ENCODE measurements around the gene ZNF341.

ZNF341 gene

DNA sequence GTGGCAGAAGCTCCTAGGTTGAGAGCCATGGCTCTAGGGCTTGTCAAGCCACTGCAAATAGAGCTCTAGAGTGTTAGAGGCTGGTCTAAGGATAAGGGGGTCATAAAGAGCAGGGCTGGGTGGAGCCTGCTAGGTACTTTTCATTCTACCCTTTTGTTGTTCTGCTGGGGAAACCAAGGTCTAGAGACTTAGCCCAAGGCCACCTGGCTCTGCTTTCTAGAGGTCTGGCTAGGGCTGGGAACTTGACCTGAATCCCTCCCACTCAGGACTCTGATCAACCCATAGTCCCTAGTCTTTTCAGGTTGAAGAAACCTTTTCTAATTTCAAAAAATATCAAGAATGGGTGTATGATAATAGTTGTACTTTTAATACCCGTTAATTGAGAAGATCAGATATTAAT is 93.1 kb downstream of the ZNF341 start:
- no peak for DNase-seq (ENCODE audit: low read depth in 2 of 2)

- DNase-seq (ENCODE audit: low read depth in 2 of 2), result no peak
Measured at GRCh38 chr20:33825340-33826269, 93.8 kb downstream of the ZNF341 start.

GRCh38 chr20:33826270-33826897 is 94.6 kb downstream of the ZNF341 start:
- no peak for DNase-seq (ENCODE audit: low read depth in 2 of 2)

GRCh38 chr20:33827109-33827508 is 95.3 kb downstream of the ZNF341 start:
- DNase-seq (ENCODE audit: low read depth in 2 of 2), result no peak

DNA sequence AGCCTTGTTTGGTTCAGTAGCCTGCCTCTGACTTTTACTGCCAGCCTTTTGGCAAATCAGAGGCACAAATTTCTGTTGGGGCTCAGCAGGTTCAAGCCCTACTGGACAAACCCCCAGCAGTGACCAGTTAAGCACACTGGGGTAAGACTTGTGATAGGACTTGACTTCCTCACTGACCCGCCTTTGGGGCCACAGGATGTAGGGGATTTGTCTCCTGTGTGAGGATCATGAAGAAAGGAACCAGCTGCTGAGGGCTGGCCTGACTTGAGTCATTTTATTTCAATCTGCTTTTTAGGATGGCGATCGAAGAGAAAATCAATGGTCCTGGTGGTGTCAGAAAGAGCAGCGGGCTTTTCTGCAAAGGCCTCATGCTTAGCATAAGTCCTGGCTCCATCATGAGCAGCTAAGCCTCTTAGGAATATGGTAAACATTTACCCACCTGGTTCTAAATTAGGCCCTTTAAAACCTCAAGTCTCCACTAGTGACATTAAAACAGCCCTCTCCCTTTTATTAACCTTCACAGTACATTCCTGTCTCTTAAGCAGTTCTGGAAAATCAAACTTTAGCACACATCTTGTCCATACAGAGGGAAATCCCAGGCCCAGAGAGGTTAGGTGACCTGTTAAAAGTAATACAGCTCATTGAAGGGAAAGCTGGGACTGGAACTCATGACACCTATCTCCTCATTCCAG is 96.0 kb downstream of the ZNF341 start:
- DNase-seq (ENCODE audit: low read depth in 2 of 2), result no peak

GRCh38 chr20:33828326-33828844 is 96.6 kb downstream of the ZNF341 start:
- no peak for DNase-seq (ENCODE audit: low read depth in 2 of 2)

- no peak for DNase-seq (ENCODE audit: low read depth in 2 of 2)
Measured at GRCh38 chr20:33828967-33829560, 97.3 kb downstream of the ZNF341 start.

GRCh38 chr20:33829636-33830035 is 97.8 kb downstream of the ZNF341 start:
- DNase-seq (ENCODE audit: low read depth in 2 of 2), result no peak

- no peak for DNase-seq (ENCODE audit: low read depth in 2 of 2)
Measured at GRCh38 chr20:33830371-33830770, 98.6 kb downstream of the ZNF341 start.

DNA sequence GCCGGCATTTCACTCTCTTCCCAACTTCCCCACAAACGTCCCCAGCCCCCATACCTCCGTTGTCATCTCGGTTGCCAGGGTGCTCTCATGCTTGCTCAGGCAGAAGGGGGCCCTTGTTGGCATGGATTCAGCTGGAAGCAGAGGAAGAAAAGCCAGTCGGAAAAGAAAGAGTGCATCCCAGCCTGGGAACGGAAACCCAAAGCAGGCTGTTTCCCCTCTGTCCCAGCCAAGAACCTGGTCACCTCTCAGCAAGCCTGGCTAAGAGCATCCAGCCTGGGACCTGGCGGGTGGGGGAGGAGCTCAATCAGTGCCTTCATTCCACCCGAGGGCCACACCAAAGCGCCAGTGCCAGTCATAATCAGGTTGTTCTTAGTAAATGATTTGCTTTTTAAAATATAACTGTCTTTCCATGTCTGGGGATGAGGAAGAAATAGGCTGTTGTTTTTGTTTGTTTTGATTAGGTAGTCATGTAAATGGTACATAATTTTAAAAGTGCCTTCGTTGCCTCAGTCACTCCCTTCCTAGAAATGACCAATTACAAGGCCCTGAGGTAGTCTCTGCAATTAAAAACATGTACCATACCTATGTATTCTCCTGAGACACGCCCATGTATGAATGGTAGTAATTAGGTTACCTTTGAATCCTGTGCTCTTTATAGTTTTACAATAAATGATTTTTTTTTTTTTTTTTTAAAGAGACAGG is 100.5 kb downstream of the ZNF341 start:
- DNase-seq (ENCODE audit: low read depth in 2 of 2), result no peak

- DNase-seq (ENCODE audit: low read depth in 2 of 2), result no peak
Measured at GRCh38 chr20:33833333-33833732, 101.5 kb downstream of the ZNF341 start.

- no peak for DNase-seq (ENCODE audit: low read depth in 2 of 2)
Measured at GRCh38 chr20:33835615-33836172, 103.9 kb downstream of the ZNF341 start.

DNA sequence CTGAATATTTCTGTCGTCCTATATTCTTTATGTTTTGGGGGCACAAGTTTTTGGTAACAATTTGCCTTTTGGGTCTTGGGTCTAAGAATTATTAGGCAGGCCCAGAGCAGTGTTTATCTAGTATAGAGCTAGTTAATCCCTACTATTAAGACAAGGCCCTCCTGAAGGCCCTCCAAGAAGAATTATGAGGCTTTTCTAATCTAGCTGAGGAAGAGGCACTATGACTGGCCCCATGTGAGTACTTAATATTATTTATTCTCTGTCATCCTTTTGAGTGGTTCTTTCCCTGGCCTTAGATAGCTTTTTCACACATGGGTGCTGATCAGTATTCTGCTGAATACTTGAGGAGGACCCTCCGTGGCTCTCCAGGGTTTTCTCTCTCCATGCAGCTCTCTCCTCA is 104.5 kb downstream of the ZNF341 start:
- no peak for DNase-seq (ENCODE audit: low read depth in 2 of 2)

- no peak for DNase-seq (ENCODE audit: low read depth in 2 of 2)
Measured at GRCh38 chr20:33837096-33837830, 105.5 kb downstream of the ZNF341 start.

GRCh38 chr20:33838035-33838864 is 106.5 kb downstream of the ZNF341 start:
- DNase-seq (ENCODE audit: low read depth in 2 of 2), result no peak

- no peak for DNase-seq (ENCODE audit: low read depth in 2 of 2)
Measured at GRCh38 chr20:33839591-33839990, 107.8 kb downstream of the ZNF341 start.

GRCh38 chr20:33840160-33840559 is 108.4 kb downstream of the ZNF341 start:
- DNase-seq (ENCODE audit: low read depth in 2 of 2), result no peak

GRCh38 chr20:33840759-33841435 is 109.1 kb downstream of the ZNF341 start:
- no peak for DNase-seq (ENCODE audit: low read depth in 2 of 2)

DNA sequence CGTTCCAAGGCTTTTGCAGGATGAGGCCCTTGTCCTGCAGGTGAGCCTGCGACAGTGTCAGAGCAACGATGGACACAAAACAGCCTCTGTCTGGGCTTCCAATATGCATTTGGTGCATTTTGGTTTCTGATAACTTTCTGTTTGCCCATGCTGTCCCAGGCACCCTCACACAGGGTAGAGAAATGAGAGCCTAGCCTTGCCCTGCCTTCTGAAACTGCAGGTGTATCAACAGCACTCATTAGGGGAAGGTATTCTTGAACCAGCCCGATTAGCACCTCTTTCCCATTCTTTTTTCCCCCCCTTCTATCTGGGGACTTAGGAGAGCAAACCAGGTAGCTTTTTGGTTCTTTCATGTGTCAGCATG is 109.6 kb downstream of the ZNF341 start:
- no peak for DNase-seq (ENCODE audit: low read depth in 2 of 2)

Data from stimulated activated CD4-positive, alpha-beta T cell treated with anti-CD3 and anti-CD28 coated beads, Interleukin-1b, Interleukin-23, amount 100 ng/mL, for 1 hour (primary cell).